ENCODE measurements around the gene MINDY2. TPM values are rescaled to one million over a fixed set of nuclear protein-coding genes. Genes with fewer than 3 reads are reported as not detected.

MINDY2 gene
- total and polyA plus RNA-seq, 2 experiments from 2014 or later, result 36.3 to 47.9 TPM

DNA sequence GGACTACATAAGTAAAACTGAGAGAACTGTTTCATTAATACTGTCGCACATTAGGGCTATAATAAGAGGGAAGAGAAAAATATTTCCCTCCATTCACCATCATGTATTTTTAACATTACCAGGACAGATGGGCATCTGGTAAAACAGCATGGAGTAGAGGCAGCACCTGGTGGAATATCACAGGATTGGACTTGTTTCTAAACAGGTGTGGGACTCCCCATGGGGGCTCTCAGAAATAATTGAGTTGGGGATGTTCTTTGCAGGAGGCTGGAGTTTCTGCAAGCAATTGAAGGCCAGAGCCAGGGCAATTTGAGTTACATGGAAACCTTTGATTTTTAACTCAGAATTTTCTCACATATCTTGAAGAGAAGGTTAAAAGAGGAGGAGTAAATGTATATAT is 8.4 kb upstream of the MINDY2 start:
- no peak for DNase-seq (ENCODE audit: low spot score)
- no peaks in the 10 kb centered on the region; the same call in 1 of the 2 replicates for H3K36me3 ChIP-seq (ENCODE audit: insufficient read depth)

DNA sequence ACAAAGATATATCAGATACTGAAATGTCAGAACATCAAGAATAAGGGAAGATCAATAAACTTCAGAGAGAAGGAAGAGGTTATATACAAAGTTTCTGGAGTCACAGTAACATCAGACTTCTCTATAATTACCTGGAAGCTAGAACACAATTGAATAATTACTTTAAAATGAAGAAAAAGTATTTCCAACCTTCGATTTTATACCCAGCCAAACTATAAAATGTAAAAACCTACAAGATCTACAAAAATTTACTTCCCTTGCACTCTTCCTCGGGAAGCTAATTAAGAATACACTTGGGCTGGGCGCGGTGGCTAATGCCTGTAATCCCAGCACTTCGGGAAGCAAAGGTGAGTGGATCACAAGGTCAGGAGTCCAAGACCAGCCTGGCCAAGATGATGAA is 6.6 kb upstream of the MINDY2 start:
- Histone ChIP-seq H3K36me3 (ENCODE audit: insufficient read depth) (no peaks in the 10 kb centered on the region; the same call in 1 of the 2 replicates), H3K79me2 (replicated peaks; ENCODE audit: insufficient read depth) (no peaks in the 10 kb centered on the region), H3K4me1 (ENCODE audit: insufficient read depth) (no peaks in the 10 kb centered on the region), H3K4me3 (no peak overlapping the region), H4K20me1 (replicated peaks; ENCODE audit: insufficient read depth) (no peaks in the 10 kb centered on the region), H3K9me2 (ENCODE audit: insufficient read depth) (no peaks in the 10 kb centered on the region), H3K27me3 (ENCODE audit: insufficient read depth) (no peaks in the 10 kb centered on the region), H3F3A (replicated peaks; ENCODE audit: low read depth) (no peaks in the 10 kb centered on the region), H2AFZ (no peak overlapping the region), H3K27ac (ENCODE audit: low read depth) (no peak overlapping the region), H3K4me2 (no peak overlapping the region)
- ATAC-seq (no peak), DNase-seq (ENCODE audit: low spot score) (no peak)
- peaks cover 7% of the 10 kb centered on the region; the same call in 2 of the 3 replicates for H3K36me3 Mint-ChIP-seq (ENCODE audit: low read depth)
- H3K4me1 Mint-ChIP-seq, result no peaks in the 10 kb centered on the region
- H3K9me3 Mint-ChIP-seq, result peaks cover 9% of the 10 kb centered on the region
- H3K27ac Mint-ChIP-seq, result no peak overlapping the region
- peaks cover 11% of the 10 kb centered on the region for H3K27me3 Mint-ChIP-seq (ENCODE audit: insufficient read depth, low read depth, poor library complexity)
- no peak overlapping the region for H3K4me3 Mint-ChIP-seq
- TF ChIP-seq NANOG (IDR thresholded peaks at IDR 0.05; ENCODE audit: borderline replicate concordance) (no peak), ZNF331 (CRISPR knock-in tag; IDR thresholded peaks at IDR 0.05; ENCODE audit: low read depth) (no peak), POLR2AphosphoS5 (IDR thresholded peaks at IDR 0.05; ENCODE audit: low read depth) (no peak), EZH2phosphoT487 (IDR thresholded peaks at IDR 0.05; ENCODE audit: unreplicated experiment) (no peak), CREB1 (CRISPR knock-in tag; IDR thresholded peaks at IDR 0.05; ENCODE audit: low read depth) (no peak), STAT1 (IDR thresholded peaks at IDR 0.05; ENCODE audit: unreplicated experiment) (no peak), EZH2 (IDR thresholded peaks at IDR 0.05; ENCODE audit: low read depth, unreplicated experiment) (no peak), JUNB (IDR thresholded peaks at IDR 0.05; ENCODE audit: unreplicated experiment) (no peak)
- TF ChIP-seq, protein P1, sequence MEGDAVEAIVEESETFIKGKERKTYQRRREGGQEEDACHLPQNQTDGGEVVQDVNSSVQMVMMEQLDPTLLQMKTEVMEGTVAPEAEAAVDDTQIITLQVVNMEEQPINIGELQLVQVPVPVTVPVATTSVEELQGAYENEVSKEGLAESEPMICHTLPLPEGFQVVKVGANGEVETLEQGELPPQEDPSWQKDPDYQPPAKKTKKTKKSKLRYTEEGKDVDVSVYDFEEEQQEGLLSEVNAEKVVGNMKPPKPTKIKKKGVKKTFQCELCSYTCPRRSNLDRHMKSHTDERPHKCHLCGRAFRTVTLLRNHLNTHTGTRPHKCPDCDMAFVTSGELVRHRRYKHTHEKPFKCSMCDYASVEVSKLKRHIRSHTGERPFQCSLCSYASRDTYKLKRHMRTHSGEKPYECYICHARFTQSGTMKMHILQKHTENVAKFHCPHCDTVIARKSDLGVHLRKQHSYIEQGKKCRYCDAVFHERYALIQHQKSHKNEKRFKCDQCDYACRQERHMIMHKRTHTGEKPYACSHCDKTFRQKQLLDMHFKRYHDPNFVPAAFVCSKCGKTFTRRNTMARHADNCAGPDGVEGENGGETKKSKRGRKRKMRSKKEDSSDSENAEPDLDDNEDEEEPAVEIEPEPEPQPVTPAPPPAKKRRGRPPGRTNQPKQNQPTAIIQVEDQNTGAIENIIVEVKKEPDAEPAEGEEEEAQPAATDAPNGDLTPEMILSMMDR (conservative IDR thresholded peaks at IDR 0.05; ENCODE audit: low read depth in 2 of 2), result no peak
- TF ChIP-seq, protein P2, sequence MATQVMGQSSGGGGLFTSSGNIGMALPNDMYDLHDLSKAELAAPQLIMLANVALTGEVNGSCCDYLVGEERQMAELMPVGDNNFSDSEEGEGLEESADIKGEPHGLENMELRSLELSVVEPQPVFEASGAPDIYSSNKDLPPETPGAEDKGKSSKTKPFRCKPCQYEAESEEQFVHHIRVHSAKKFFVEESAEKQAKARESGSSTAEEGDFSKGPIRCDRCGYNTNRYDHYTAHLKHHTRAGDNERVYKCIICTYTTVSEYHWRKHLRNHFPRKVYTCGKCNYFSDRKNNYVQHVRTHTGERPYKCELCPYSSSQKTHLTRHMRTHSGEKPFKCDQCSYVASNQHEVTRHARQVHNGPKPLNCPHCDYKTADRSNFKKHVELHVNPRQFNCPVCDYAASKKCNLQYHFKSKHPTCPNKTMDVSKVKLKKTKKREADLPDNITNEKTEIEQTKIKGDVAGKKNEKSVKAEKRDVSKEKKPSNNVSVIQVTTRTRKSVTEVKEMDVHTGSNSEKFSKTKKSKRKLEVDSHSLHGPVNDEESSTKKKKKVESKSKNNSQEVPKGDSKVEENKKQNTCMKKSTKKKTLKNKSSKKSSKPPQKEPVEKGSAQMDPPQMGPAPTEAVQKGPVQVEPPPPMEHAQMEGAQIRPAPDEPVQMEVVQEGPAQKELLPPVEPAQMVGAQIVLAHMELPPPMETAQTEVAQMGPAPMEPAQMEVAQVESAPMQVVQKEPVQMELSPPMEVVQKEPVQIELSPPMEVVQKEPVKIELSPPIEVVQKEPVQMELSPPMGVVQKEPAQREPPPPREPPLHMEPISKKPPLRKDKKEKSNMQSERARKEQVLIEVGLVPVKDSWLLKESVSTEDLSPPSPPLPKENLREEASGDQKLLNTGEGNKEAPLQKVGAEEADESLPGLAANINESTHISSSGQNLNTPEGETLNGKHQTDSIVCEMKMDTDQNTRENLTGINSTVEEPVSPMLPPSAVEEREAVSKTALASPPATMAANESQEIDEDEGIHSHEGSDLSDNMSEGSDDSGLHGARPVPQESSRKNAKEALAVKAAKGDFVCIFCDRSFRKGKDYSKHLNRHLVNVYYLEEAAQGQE (IDR thresholded peaks at IDR 0.05; ENCODE audit: unreplicated experiment), result no peak

More for the DNA sequence above, 8.4 kb upstream of the MINDY2 start:
- no peaks in the 10 kb centered on the region for H3K9me2 ChIP-seq (ENCODE audit: insufficient read depth)
- no peaks in the 10 kb centered on the region for H3K27me3 ChIP-seq (ENCODE audit: insufficient read depth)
- H2AFZ ChIP-seq, result no peak overlapping the region
- H4K20me1 ChIP-seq (replicated peaks; ENCODE audit: insufficient read depth), result no peaks in the 10 kb centered on the region
- peaks cover 9% of the 10 kb centered on the region for H3K9me3 Mint-ChIP-seq
- TF ChIP-seq NANOG (IDR thresholded peaks at IDR 0.05; ENCODE audit: borderline replicate concordance) (no peak), CREB1 (CRISPR knock-in tag; IDR thresholded peaks at IDR 0.05; ENCODE audit: low read depth) (no peak), JUNB (IDR thresholded peaks at IDR 0.05; ENCODE audit: unreplicated experiment) (no peak), ZNF114 (CRISPR knock-in tag; IDR thresholded peaks at IDR 0.05) (no peak), EZH2phosphoT487 (IDR thresholded peaks at IDR 0.05; ENCODE audit: unreplicated experiment) (no peak)
- ATAC-seq, result no peak
- H3K79me2 ChIP-seq (replicated peaks; ENCODE audit: insufficient read depth), result no peaks in the 10 kb centered on the region
- H3K27ac ChIP-seq (ENCODE audit: low read depth), result no peak overlapping the region
- peaks cover 7% of the 10 kb centered on the region; the same call in 2 of the 3 replicates for H3K36me3 Mint-ChIP-seq (ENCODE audit: low read depth)
- H3K4me2 ChIP-seq, result no peak overlapping the region
- no peak overlapping the region for H3K4me3 ChIP-seq
- H3K4me1 Mint-ChIP-seq, result no peaks in the 10 kb centered on the region
- no peaks in the 10 kb centered on the region for H3F3A ChIP-seq (replicated peaks; ENCODE audit: low read depth)
- H3K4me1 ChIP-seq (ENCODE audit: insufficient read depth), result no peaks in the 10 kb centered on the region
- H3K4me3 Mint-ChIP-seq, result no peak overlapping the region
- peaks cover 7% of the 10 kb centered on the region for H3K27me3 Mint-ChIP-seq (ENCODE audit: insufficient read depth, low read depth, poor library complexity)
- no peak overlapping the region for H3K27ac Mint-ChIP-seq
